Measurements from ENCODE around the gene TMEM61. TPM values are rescaled to one million over a fixed set of nuclear protein-coding genes. Genes with fewer than 3 reads are reported as not detected.

Gene TMEM61
- total and polyA plus RNA-seq, 2 donors (not counting 1 experiment from before 2014, with no cell fraction given), result not detected

DNA sequence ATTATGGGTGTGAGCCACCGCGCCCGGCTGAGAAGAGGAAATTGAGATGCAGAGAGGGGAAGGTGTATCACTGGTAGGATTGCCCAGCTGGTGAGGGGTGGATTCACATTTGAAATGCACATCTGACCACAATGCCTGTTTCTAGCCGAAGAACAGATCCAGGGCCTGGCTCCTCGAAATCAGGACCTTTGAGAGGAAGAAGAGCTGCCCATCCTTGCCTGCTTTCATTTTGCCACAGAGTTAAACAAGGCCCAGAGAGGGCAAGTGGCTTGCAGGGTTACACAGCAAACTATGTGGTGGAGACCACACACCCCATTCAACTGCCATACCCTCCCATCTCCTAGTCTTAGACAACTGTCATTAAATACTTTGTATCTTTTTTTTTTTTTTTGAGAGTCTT, 32.9 kb upstream of the TMEM61 start:
- Histone ChIP-seq H3K9ac (ENCODE audit: low read length) (no peak overlapping the region), H3K36me3 (replicated peaks in 1 of 2; ENCODE audit: control extremely low read depth in 1 of 2, control insufficient read depth in 1 of 2, extremely low read depth in 1 of 2, insufficient read depth in 2 of 2, low read length in 1 of 2) (no peaks in the 10 kb centered on the region), H3K9me3 (ENCODE audit: control extremely low read depth in 1 of 3, control insufficient read depth in 2 of 3, insufficient read depth in 1 of 3, low read length in 2 of 3) (peaks cover 0 to 3% (median 0%) of the 10 kb centered on the region in 3 donors), H3K79me2 (ENCODE audit: control insufficient read depth, insufficient read depth, low read length) (no peaks in the 10 kb centered on the region), H2AFZ (ENCODE audit: insufficient read depth, low read depth, low read length, poor library complexity, severe bottlenecking) (no peak overlapping the region), H4K20me1 (ENCODE audit: control insufficient read depth, insufficient read depth, low read length, poor library complexity, severe bottlenecking) (no peaks in the 10 kb centered on the region), H3K4me1 (ENCODE audit: control insufficient read depth in 2 of 2, insufficient read depth in 2 of 2, low read length in 2 of 2) (peaks cover 0 to 7% of the 10 kb centered on the region in 2 donors), H3K27ac (ENCODE audit: low read length in 2 of 2) (no peak overlapping the region), H3K4me3 (ENCODE audit: control extremely low read depth in 1 of 5, extremely low read depth in 1 of 5, insufficient read depth in 1 of 5, low read depth in 2 of 5, low read length in 4 of 5) (no peak overlapping the region), H3K27me3 (replicated peaks in 1 of 4; ENCODE audit: control extremely low read depth in 1 of 4, control insufficient read depth in 3 of 4, insufficient read depth in 4 of 4, low read length in 3 of 4) (peaks cover 0 to 3% (median 0%) of the 10 kb centered on the region in 4 experiments), H3K4me2 (replicated peaks; ENCODE audit: low read depth, low read length, poor library complexity, severe bottlenecking) (no peak overlapping the region)
- Mint-ChIP-seq H3K27ac (no peak overlapping the region), H3K4me1 (peaks cover 4% of the 10 kb centered on the region), H3K9me3 (ENCODE audit: insufficient read depth) (no peaks in the 10 kb centered on the region), H3K27me3 (peaks cover 33% of the 10 kb centered on the region), H3K4me3 (no peak overlapping the region)
- ATAC-seq (ENCODE audit: low read depth), result no peak
- WGBS (ENCODE audit: insufficient coverage), result 76% methylated on average over 5 of the region's 5 CpGs
- intact Hi-C loops (cut with micrococcal nuclease), result loop anchor here (5.0 kb wide), 1 partner anchor 1875 kb away; no protein-coding TSS in a partner anchor
- DNase-seq, result no peak
- ChIA-PET CTCF (interaction anchor here (1.0 kb wide), 1 partner anchor 16 kb away, joined by 3 read pairs; no protein-coding TSS in a partner anchor), POLR2A (no interaction called here)
- no peak for TF ChIP-seq CTCF (IDR thresholded peaks at IDR 0.05)
- TF ChIP-seq EZH2 (IDR thresholded peaks at IDR 0.05; ENCODE audit: borderline replicate concordance, insufficient read depth, low read depth, low read length, poor library complexity, severe bottlenecking), result no peak

GRCh38 chr1:54949053-54949452, 31.4 kb upstream of the TMEM61 start:
- Mint-ChIP-seq H3K27ac (no peak overlapping the region), H3K27me3 (peaks cover 29% of the 10 kb centered on the region), H3K4me1 (peaks cover 4% of the 10 kb centered on the region), H3K4me3 (no peak overlapping the region), H3K9me3 (ENCODE audit: insufficient read depth) (no peaks in the 10 kb centered on the region)
- no peaks in the 10 kb centered on the region for H3K36me3 ChIP-seq (replicated peaks in 1 of 2; ENCODE audit: control extremely low read depth in 1 of 2, control insufficient read depth in 1 of 2, extremely low read depth in 1 of 2, insufficient read depth in 2 of 2, low read length in 1 of 2)
- no peak for ATAC-seq (ENCODE audit: low read depth)
- no peak overlapping the region for H3K4me3 ChIP-seq (ENCODE audit: control extremely low read depth in 1 of 5, extremely low read depth in 1 of 5, insufficient read depth in 1 of 5, low read depth in 2 of 5, low read length in 4 of 5)
- POLR2A ChIA-PET, result no interaction called here
- H3K9me3 ChIP-seq (ENCODE audit: control extremely low read depth in 1 of 3, control insufficient read depth in 2 of 3, insufficient read depth in 1 of 3, low read length in 2 of 3), result no peaks in the 10 kb centered on the region
- TF ChIP-seq EZH2 (IDR thresholded peaks at IDR 0.05; ENCODE audit: borderline replicate concordance, insufficient read depth, low read depth, low read length, poor library complexity, severe bottlenecking) (no peak), CTCF (IDR thresholded peaks at IDR 0.05) (no peak)
- no peak overlapping the region for H3K27ac ChIP-seq (ENCODE audit: low read length in 2 of 2)
- H3K9ac ChIP-seq (ENCODE audit: low read length), result no peak overlapping the region
- CTCF ChIA-PET, result interaction anchor here (0.6 to 1.2 kb wide), 2 partner anchors 9 to 17 kb away, joined by 3 read pairs; no protein-coding TSS in a partner anchor
- WGBS (ENCODE audit: insufficient coverage), result no CpG with 5 or more reads among the region's 4 CpGs
- H3K4me2 ChIP-seq (replicated peaks; ENCODE audit: low read depth, low read length, poor library complexity, severe bottlenecking), result no peak overlapping the region
- peaks cover 0 to 3% (median 0%) of the 10 kb centered on the region in 4 experiments for H3K27me3 ChIP-seq (replicated peaks in 1 of 4; ENCODE audit: control extremely low read depth in 1 of 4, control insufficient read depth in 3 of 4, insufficient read depth in 4 of 4, low read length in 3 of 4)
- no peak overlapping the region for H2AFZ ChIP-seq (ENCODE audit: insufficient read depth, low read depth, low read length, poor library complexity, severe bottlenecking)
- H4K20me1 ChIP-seq (ENCODE audit: control insufficient read depth, insufficient read depth, low read length, poor library complexity, severe bottlenecking), result no peaks in the 10 kb centered on the region
- DNase-seq, result no peak
- no peaks in the 10 kb centered on the region for H3K79me2 ChIP-seq (ENCODE audit: control insufficient read depth, insufficient read depth, low read length)
- intact Hi-C loops (cut with micrococcal nuclease), result loop anchor here (5.0 kb wide), 1 partner anchor 1873 kb away; no protein-coding TSS in a partner anchor
- H3K4me1 ChIP-seq (ENCODE audit: control insufficient read depth in 2 of 2, insufficient read depth in 2 of 2, low read length in 2 of 2), result peaks cover 0 to 7% of the 10 kb centered on the region in 2 donors
